HCT116 (cell line): Measurements from ENCODE around the gene SLC24A3. TPM values are rescaled to one million over a fixed set of nuclear protein-coding genes. Genes with fewer than 3 reads are reported as not detected.

Experiments used
- ATAC-seq: fragments of 200-7000 bp; cut with Tn5 transposase; 2 replicates; pipeline ENCODE4 v1.9.1; 2020; ENCODE audit warnings: mild to moderate bottlenecking, moderate library complexity
- BruUV-seq: library from RNA; stranded (reverse); fragments of 400-500 nt; replicated peaks from 2 replicates; lab custom pipeline; 2021; lab: Mats Ljungman, UMichigan
- CTCF ChIA-PET: fragments of 300-600 bp; sonication (Branson Sonifier 250); formaldehyde crosslinking; loops from one replicate; lab custom pipeline; 2021; ENCODE audit warnings: antibody characterized with exemption; lab: Charles Lee
- POLR2A ChIA-PET: fragments of 300-600, 350-600 bp; sonication (Branson Sonifier 250); formaldehyde crosslinking; loops from one replicate; lab custom pipeline; 2021; ENCODE audit warnings: antibody characterized with exemption; lab: Charles Lee
- RAD21 ChIA-PET, 2 experiments: fragments of 300-600 bp; sonication (Branson Sonifier 250); formaldehyde crosslinking; loops; one replicate each; lab custom pipeline; 2023; ENCODE audit warnings: low total read pairs in 2 of 2; ENCODE audit not compliant: uncharacterized antibody in 2 of 2, unreplicated experiment in 2 of 2, low non-redundant PET in 1 of 2; lab: Charles Lee
- DNase-seq: peaks from one replicate; pipeline ENCODE4 v3.0.0-alpha.2; 2010; ENCODE audit warnings: low read depth, low spot score
- H2AFZ ChIP-seq: fragments of 200-600 bp; shearing (Covaris generic), sonication (generic); 2 replicates; pipeline ENCODE4 v1.6.1; 2017; ENCODE audit warnings: low read depth, mixed run types, mixed read lengths, antibody characterized with exemption, low read length; ENCODE audit not compliant: poor library complexity, severe bottlenecking
- H3K27ac ChIP-seq: 2 replicates; pipeline ENCODE4 v1.5.1; 2012; ENCODE audit warnings: low read depth, low read length
- H3K27me3 ChIP-seq: fragments of 200-600 bp; sonication (generic); 2 replicates; pipeline ENCODE4 v1.6.1; 2016; ENCODE audit warnings: mixed run types, low read length, mixed read lengths; ENCODE audit not compliant: insufficient read depth
- H3K36me3 ChIP-seq, 2 experiments: fragments of 200-500 bp in 1 of 2; fragments of 200-600 bp in 1 of 2; sonication (Bioruptor generic) in 1 of 2; sonication (generic) in 1 of 2; 2 replicates each; pipeline versions ENCODE4 v1.5.1 to v1.6.1; 2014 to 2016; ENCODE audit warnings: low read length in 2 of 2, inconsistent platforms in 1 of 2, mixed read lengths in 1 of 2, mixed run types in 1 of 2; ENCODE audit not compliant: insufficient read depth in 2 of 2, control insufficient read depth in 1 of 2
- H3K4me1 ChIP-seq, 2 experiments: fragments of 200-600 bp in 1 of 2; sonication (generic) in 1 of 2; 2 replicates each; pipeline versions ENCODE4 v1.5.1 to v1.6.1; 2012 to 2017; ENCODE audit warnings: low read length in 2 of 2, inconsistent platforms in 1 of 2, mild to moderate bottlenecking in 1 of 2, mixed read lengths in 1 of 2, mixed run types in 1 of 2, moderate library complexity in 1 of 2; ENCODE audit not compliant: insufficient read depth in 2 of 2, control insufficient read depth in 1 of 2
- H3K4me2 ChIP-seq: fragments of 200-600 bp; sonication (generic); 2 replicates; pipeline ENCODE4 v1.6.1; 2017; ENCODE audit warnings: mixed run types, low read length, mixed read lengths
- H3K4me3 ChIP-seq, 2 experiments: fragments of 200-600 bp in 1 of 2; sonication (generic) in 1 of 2; replicated peaks in 1 of 2; 2 replicates each; pipeline ENCODE4 v1.5.1; 2011 to 2016; ENCODE audit warnings: low read length in 2 of 2, control low read depth in 1 of 2, low read depth in 1 of 2, mild to moderate bottlenecking in 1 of 2, mixed read lengths in 1 of 2, mixed run types in 1 of 2
- H3K79me2 ChIP-seq: fragments of 200-600 bp; sonication (generic); 2 replicates; pipeline ENCODE4 v1.6.1; 2017; ENCODE audit warnings: mild to moderate bottlenecking, mixed run types, low read length, moderate library complexity, mixed read lengths; ENCODE audit not compliant: insufficient read depth
- H3K9ac ChIP-seq: fragments of 200-600 bp; sonication (generic); 2 replicates; pipeline ENCODE4 v1.6.1; 2016; ENCODE audit warnings: low read length, mixed read lengths
- H3K9me2 ChIP-seq: fragments of 200-600 bp; sonication (generic), shearing (Covaris generic); 2 replicates; pipeline ENCODE4 v1.6.1; 2017; ENCODE audit warnings: mixed run types, mild to moderate bottlenecking, moderate library complexity; ENCODE audit not compliant: insufficient read depth
- H3K9me3 ChIP-seq, 2 experiments: fragments of 200-500 bp in 1 of 2; fragments of 200-600 bp in 1 of 2; sonication (Bioruptor generic) in 1 of 2; sonication (generic) in 1 of 2; 2 replicates each; pipeline ENCODE4 v1.6.1; 2014 to 2017; ENCODE audit warnings: low read length in 2 of 2, mixed read lengths in 2 of 2, inconsistent platforms in 1 of 2, low read depth in 1 of 2, mild to moderate bottlenecking in 1 of 2, mixed run types in 1 of 2, moderate library complexity in 1 of 2; ENCODE audit not compliant: control insufficient read depth in 1 of 2, insufficient read depth in 1 of 2
- H4K20me1 ChIP-seq: fragments of 200-600 bp; sonication (generic), shearing (Covaris generic); 2 replicates; pipeline ENCODE4 v1.6.1; 2017; ENCODE audit warnings: mixed run types, mild to moderate bottlenecking, moderate library complexity; ENCODE audit not compliant: insufficient read depth
- EZH2 ChIP-seq: fragments of 200-600 bp; sonication (generic); IDR thresholded peaks from 2 replicates; pipeline ENCODE4 v1.6.1; 2017; ENCODE audit warnings: antibody characterized with exemption, mixed run types
- RAD21 ChIP-seq: IDR thresholded peaks from 2 replicates; pipeline ENCODE4 v1.6.1; 2012; ENCODE audit warnings: low read depth, mild to moderate bottlenecking
- ZFX ChIP-seq: fragments of 450-650 bp; IDR thresholded peaks from 2 replicates; pipeline ENCODE4 v1.6.1; 2017
- intact Hi-C: fragments of 100-400 bp; cut with micrococcal nuclease; formaldehyde crosslinking; loops from 2 replicates; pipeline ENCODE4 v1.10.0; 2022
- total RNA-seq: library from RNA; stranded (reverse); gene quantifications from one replicate; pipeline ENCODE4 v1.2.1, GENCODE V29; 2021; ENCODE audit not compliant: unreplicated experiment
- TF ChIP-seq, protein P1 (sequence below): IDR thresholded peaks from 2 replicates; pipeline ENCODE4 v1.6.1; 2012
- TF ChIP-seq, protein P2 (sequence below), 3 experiments: fragments of 200-600 bp in 1 of 3; sonication (generic) in 1 of 3; IDR thresholded peaks in 2 of 3; conservative IDR thresholded peaks in 1 of 3; 2 replicates each; pipeline ENCODE4 v1.5.1; 2012 to 2017; ENCODE audit warnings: low read depth in 2 of 3, low read length in 2 of 3, antibody characterized with exemption in 1 of 3, borderline replicate concordance in 1 of 3, control low read depth in 1 of 3, mild to moderate bottlenecking in 1 of 3, mixed read lengths in 1 of 3, mixed run types in 1 of 3, moderate library complexity in 1 of 3; ENCODE audit not compliant: insufficient read depth in 1 of 3

Gene SLC24A3
- total RNA-seq, 1 experiment from 2014 or later: not detected

DNA sequence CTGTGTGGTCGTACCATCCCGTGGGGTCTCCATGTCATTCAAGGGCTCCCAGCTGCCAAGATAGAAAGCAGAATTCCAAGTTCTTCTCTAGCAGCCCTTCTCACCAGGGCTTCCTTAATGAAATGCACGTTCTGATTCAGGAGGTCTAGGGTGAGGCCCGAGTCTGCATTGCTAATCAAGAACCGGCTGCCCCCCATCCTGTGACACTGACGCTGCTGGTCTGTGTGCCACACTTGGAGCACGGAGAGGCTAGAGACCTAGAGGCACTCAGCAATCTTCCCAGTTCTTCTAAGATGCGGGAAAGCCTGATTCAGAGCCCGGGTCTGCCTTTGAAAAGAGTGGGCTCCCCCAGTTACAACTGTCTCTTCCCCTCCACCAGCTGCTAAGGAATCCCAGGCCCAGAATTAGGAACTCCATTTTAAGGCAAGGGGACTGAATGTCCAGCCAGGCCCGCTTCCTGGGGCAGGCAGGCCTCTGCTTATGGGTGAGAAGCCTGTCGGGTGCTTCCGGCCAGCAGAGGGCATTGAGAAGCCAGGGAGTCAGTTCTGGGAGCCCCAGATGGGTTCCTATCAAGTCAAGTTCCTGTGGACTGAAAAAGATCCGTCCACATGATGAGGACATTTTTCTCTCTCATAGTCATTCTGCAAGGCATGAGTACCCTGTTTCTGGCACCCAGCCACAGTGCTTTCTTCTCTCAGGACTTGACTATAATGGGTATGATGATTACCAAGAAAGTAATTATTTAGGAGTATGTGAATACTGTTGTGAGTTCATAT lies 475.8 kb downstream of the SLC24A3 start:
- H3K79me2 ChIP-seq: no peaks in the 10 kb centered on the region
- no peaks in the 10 kb centered on the region for H3K9me2 ChIP-seq
- H3K4me2 ChIP-seq: no peak overlapping the region
- peaks cover 0 to 10% of the 10 kb centered on the region in 2 experiments; a peak in 2 of 4 replicates for H3K4me1 ChIP-seq
- ChIA-PET RAD21 (no interaction called here), POLR2A (no interaction called here), CTCF (no interaction called here)
- H3K36me3 ChIP-seq: no peaks in the 10 kb centered on the region
- no peak overlapping the region for H3K9ac ChIP-seq
- no peaks in the 10 kb centered on the region; a peak in 1 of 4 replicates for H3K9me3 ChIP-seq
- DNase-seq (peak; percentile 34), ATAC-seq (peak; percentile 96)
- no peak overlapping the region for H3K4me3 ChIP-seq
- TF ChIP-seq, protein P1, sequence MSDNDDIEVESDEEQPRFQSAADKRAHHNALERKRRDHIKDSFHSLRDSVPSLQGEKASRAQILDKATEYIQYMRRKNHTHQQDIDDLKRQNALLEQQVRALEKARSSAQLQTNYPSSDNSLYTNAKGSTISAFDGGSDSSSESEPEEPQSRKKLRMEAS: no peak
- no peak for TF ChIP-seq ZFX
- peak; percentile 62 for TF ChIP-seq RAD21
- TF ChIP-seq, protein P2, sequence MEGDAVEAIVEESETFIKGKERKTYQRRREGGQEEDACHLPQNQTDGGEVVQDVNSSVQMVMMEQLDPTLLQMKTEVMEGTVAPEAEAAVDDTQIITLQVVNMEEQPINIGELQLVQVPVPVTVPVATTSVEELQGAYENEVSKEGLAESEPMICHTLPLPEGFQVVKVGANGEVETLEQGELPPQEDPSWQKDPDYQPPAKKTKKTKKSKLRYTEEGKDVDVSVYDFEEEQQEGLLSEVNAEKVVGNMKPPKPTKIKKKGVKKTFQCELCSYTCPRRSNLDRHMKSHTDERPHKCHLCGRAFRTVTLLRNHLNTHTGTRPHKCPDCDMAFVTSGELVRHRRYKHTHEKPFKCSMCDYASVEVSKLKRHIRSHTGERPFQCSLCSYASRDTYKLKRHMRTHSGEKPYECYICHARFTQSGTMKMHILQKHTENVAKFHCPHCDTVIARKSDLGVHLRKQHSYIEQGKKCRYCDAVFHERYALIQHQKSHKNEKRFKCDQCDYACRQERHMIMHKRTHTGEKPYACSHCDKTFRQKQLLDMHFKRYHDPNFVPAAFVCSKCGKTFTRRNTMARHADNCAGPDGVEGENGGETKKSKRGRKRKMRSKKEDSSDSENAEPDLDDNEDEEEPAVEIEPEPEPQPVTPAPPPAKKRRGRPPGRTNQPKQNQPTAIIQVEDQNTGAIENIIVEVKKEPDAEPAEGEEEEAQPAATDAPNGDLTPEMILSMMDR (IDR thresholded peaks at IDR 0.05 in 2 of 3, conservative IDR thresholded peaks at IDR 0.05 in 1 of 3; ENCODE audit: borderline replicate concordance in 1 of 3, insufficient read depth in 1 of 3, low read depth in 2 of 3, low read length in 2 of 3): peak; percentile 49 to 69 (median 65); a peak in 5 of 6 replicates
- H3K27me3 ChIP-seq: no peaks in the 10 kb centered on the region
- H3K27ac ChIP-seq: no peak overlapping the region
- no TSS peak for BruUV-seq
- no peaks in the 10 kb centered on the region for H4K20me1 ChIP-seq
- intact Hi-C loops: loop anchor here (1.0 kb wide), 1 partner anchor 307 kb away; no protein-coding TSS in a partner anchor
- H2AFZ ChIP-seq: peak overlapping the region; percentile 86

DNA sequence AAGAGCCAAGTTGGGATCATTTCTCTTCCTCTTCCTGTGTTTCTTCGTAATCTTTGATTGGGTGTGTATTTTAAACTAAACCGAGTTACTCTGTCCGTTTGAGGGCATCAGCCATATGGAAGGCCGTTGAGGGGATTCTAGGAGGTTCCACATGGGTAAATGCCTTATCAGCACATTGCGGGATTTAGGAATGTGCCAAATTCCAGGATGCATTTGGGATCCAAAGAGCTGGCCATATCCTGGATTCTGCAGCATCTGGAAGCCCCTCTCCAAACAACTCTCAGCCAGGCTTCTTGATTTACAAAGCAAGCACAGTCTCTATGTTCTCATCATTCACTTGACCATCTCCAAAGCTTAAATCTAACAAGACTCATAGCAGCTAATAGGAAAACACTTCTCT lies 478.0 kb downstream of the SLC24A3 start:
- ChIA-PET CTCF (interaction anchor here (1.7 kb wide), 1 partner anchor 9 kb away, joined by 4 read pairs; no protein-coding TSS in a partner anchor), RAD21 (no interaction called here), POLR2A (no interaction called here)
- DNase-seq (no peak), ATAC-seq (no peak)
- no peaks in the 10 kb centered on the region for H3K79me2 ChIP-seq
- intact Hi-C loops: no loop called here
- no peak for TF ChIP-seq EZH2
- peaks cover 0 to 10% of the 10 kb centered on the region in 2 experiments; a peak in 2 of 4 replicates for H3K4me1 ChIP-seq
- BruUV-seq: no TSS peak
- no peaks in the 10 kb centered on the region for H3K9me2 ChIP-seq
- H2AFZ ChIP-seq: no peak overlapping the region
- no peak overlapping the region for H3K9ac ChIP-seq
- H3K9me3 ChIP-seq: no peaks in the 10 kb centered on the region; a peak in 1 of 4 replicates
- no peak overlapping the region for H3K4me2 ChIP-seq
- no peak overlapping the region for H3K4me3 ChIP-seq
- H3K27me3 ChIP-seq: no peaks in the 10 kb centered on the region
- H3K36me3 ChIP-seq: no peaks in the 10 kb centered on the region
- no peak overlapping the region for H3K27ac ChIP-seq
- no peaks in the 10 kb centered on the region for H4K20me1 ChIP-seq
